OCI-LY7 (cell line): ENCODE results near the gene HOXB8. TPM values are rescaled to one million over a fixed set of nuclear protein-coding genes. Genes with fewer than 3 reads are reported as not detected.

Experiments
- BruUV-seq: library from RNA; stranded (reverse); fragments of 400-500 nt; replicated peaks from 2 replicates; lab custom pipeline; 2021; lab: Mats Ljungman, UMichigan
- CTCF ChIA-PET: fragments of 300-600 bp; sonication (Branson Sonifier 250); formaldehyde crosslinking; loops from one replicate; lab custom pipeline; 2022; ENCODE audit warnings: antibody characterized with exemption; ENCODE audit not compliant: unreplicated experiment; lab: Charles Lee
- POLR2A ChIA-PET: fragments of 300-600 bp; sonication (Branson Sonifier 250); formaldehyde crosslinking; loops from one replicate; lab custom pipeline; 2022; ENCODE audit warnings: antibody characterized with exemption; lab: Charles Lee
- DNase-seq: peaks from one replicate; pipeline ENCODE4 v3.0.0-alpha.2; 2015; ENCODE audit warnings: low spot score
- H2AFZ ChIP-seq: fragments of 200-600 bp; sonication (generic), shearing (Covaris generic); 2 replicates; pipeline ENCODE4 v1.6.1; 2014; ENCODE audit warnings: mild to moderate bottlenecking, antibody characterized with exemption, low read length, moderate library complexity
- H3K27ac ChIP-seq: fragments of 200-600 bp; sonication (generic); 2 replicates; pipeline ENCODE4 v1.5.1; 2014; ENCODE audit warnings: mixed run types, low read depth, mild to moderate bottlenecking, moderate library complexity, low read length, inconsistent platforms; ENCODE audit not compliant: poor library complexity, severe bottlenecking
- H3K36me3 ChIP-seq: fragments of 200-600 bp; sonication (generic); 2 replicates; pipeline ENCODE4 v1.6.1; 2014; ENCODE audit warnings: mild to moderate bottlenecking, antibody characterized with exemption, low read length, moderate library complexity, mixed read lengths; ENCODE audit not compliant: insufficient read depth
- H3K4me1 ChIP-seq: fragments of 200-600 bp; sonication (generic); 2 replicates; pipeline ENCODE4 v1.5.1; 2014; ENCODE audit warnings: mild to moderate bottlenecking, low read length; ENCODE audit not compliant: insufficient read depth, poor library complexity, severe bottlenecking
- H3K4me2 ChIP-seq: fragments of 200-600 bp; sonication (generic); 2 replicates; pipeline ENCODE4 v1.6.1; 2014; ENCODE audit warnings: mild to moderate bottlenecking, low read length
- H3K4me3 ChIP-seq: fragments of 200-600 bp; sonication (generic); 2 replicates; pipeline ENCODE4 v1.5.1; 2014; ENCODE audit warnings: mild to moderate bottlenecking, low read depth, low read length; ENCODE audit not compliant: poor library complexity, severe bottlenecking
- H3K79me2 ChIP-seq: fragments of 200-600 bp; sonication (generic); 2 replicates; pipeline ENCODE4 v1.6.1; 2016; ENCODE audit warnings: low read depth, mild to moderate bottlenecking, low read length, moderate library complexity, mixed read lengths; ENCODE audit not compliant: insufficient read depth
- H3K9me2 ChIP-seq: fragments of 200-600 bp; sonication (generic); 2 replicates; pipeline ENCODE4 v1.6.1; 2016; ENCODE audit warnings: mild to moderate bottlenecking, low read length, mixed read lengths; ENCODE audit not compliant: insufficient read depth
- H3K9me3 ChIP-seq: fragments of 200-600 bp; sonication (generic); 2 replicates; pipeline ENCODE4 v1.6.1; 2014; ENCODE audit warnings: mild to moderate bottlenecking, mixed run types, low read length, mixed read lengths
- H4K20me1 ChIP-seq: fragments of 200-600 bp; sonication (generic); 2 replicates; pipeline ENCODE4 v1.6.1; 2014; ENCODE audit warnings: mild to moderate bottlenecking, antibody characterized with exemption, low read length, moderate library complexity, mixed read lengths; ENCODE audit not compliant: insufficient read depth
- EZH2phosphoT487 ChIP-seq: fragments of 200-600 bp; sonication (generic); IDR thresholded peaks from 2 replicates; pipeline ENCODE4 v1.6.1; 2018; ENCODE audit warnings: low read depth, borderline replicate concordance, mild to moderate bottlenecking, mixed run types, antibody characterized with exemption, low read length, moderate library complexity, mixed read lengths
- intact Hi-C: fragments of 100-400 bp; cut with micrococcal nuclease; formaldehyde crosslinking; loops from one replicate; pipeline ENCODE4 v1.10.0; 2022; ENCODE audit not compliant: unreplicated experiment
- total RNA-seq, 2 experiments: library from RNA; depleted of rRNA in 1 of 2; stranded (reverse); fragments of >200 nt in 1 of 2; shearing (Covaris generic) in 1 of 2; gene quantifications; 2 replicates each; pipeline ENCODE4 v1.2.3, GENCODE V29; 2014 to 2022
- TF ChIP-seq, protein P1 (sequence below): fragments of 200-600 bp; sonication (generic); conservative IDR thresholded peaks from 2 replicates; pipeline ENCODE4 v1.5.1; 2014; ENCODE audit warnings: mild to moderate bottlenecking, antibody characterized with exemption, low read length, moderate library complexity, mixed read lengths

HOXB8 gene
- total RNA-seq, 2 experiments from 2014 or later, result not detected

DNA sequence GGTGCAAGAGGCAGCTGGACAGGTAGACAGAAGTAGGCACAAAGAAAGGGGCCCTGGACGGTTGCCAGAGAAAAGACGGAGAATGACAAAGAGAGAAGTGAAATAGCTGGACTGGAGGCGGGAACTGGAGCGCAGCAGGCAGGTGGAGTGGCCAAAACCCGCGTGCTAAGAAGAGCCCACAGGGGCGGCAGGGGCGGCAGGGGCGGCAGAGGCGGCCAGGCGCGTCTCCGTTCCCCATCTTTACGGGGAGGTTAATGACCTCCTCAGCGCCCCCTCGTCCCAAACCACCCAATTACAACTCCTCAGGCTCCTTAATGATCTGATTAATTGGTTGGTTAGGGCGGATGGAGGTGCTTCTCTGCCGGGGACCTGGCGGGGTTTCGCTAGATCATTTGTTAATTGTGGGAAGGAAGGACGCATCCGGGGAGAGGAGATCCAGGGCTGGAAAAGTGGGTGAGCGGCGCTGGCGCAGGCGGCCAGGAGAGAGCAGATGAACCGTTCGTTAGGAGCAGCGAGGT lies 26.5 kb upstream of the HOXB8 start:
- no peak for DNase-seq
- POLR2A ChIA-PET, result no interaction called here
- no peaks in the 10 kb centered on the region for H3K36me3 ChIP-seq

DNA sequence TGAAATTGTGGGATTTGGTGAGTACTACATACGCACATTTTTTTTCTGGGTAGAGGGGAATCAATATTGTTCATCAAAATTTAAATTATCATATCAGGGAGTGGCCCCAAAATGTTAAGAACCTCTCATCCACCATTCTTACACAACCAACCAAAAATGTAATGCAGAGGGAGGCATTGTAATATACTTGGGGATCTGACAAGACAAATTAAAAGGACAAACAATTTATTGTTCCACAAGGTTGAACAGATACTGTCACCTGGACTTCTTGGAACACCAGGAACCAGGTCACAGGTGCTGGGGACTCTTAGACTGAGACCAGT lies 25.7 kb upstream of the HOXB8 start:
- no peak overlapping the region for H2AFZ ChIP-seq
- no peaks in the 10 kb centered on the region for H4K20me1 ChIP-seq
- H3K4me2 ChIP-seq, result no peak overlapping the region
- no peak for DNase-seq
- no TSS peak for BruUV-seq
- H3K36me3 ChIP-seq, result no peaks in the 10 kb centered on the region
- H3K9me3 ChIP-seq, result no peaks in the 10 kb centered on the region
- TF ChIP-seq, protein P1, sequence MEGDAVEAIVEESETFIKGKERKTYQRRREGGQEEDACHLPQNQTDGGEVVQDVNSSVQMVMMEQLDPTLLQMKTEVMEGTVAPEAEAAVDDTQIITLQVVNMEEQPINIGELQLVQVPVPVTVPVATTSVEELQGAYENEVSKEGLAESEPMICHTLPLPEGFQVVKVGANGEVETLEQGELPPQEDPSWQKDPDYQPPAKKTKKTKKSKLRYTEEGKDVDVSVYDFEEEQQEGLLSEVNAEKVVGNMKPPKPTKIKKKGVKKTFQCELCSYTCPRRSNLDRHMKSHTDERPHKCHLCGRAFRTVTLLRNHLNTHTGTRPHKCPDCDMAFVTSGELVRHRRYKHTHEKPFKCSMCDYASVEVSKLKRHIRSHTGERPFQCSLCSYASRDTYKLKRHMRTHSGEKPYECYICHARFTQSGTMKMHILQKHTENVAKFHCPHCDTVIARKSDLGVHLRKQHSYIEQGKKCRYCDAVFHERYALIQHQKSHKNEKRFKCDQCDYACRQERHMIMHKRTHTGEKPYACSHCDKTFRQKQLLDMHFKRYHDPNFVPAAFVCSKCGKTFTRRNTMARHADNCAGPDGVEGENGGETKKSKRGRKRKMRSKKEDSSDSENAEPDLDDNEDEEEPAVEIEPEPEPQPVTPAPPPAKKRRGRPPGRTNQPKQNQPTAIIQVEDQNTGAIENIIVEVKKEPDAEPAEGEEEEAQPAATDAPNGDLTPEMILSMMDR, result no peak
- TF ChIP-seq EZH2phosphoT487, result no peak
- H3K4me3 ChIP-seq, result no peak overlapping the region
- no peak overlapping the region for H3K27ac ChIP-seq
- no peaks in the 10 kb centered on the region for H3K4me1 ChIP-seq
- intact Hi-C loops, result no loop called here
- POLR2A ChIA-PET, result no interaction called here
- CTCF ChIA-PET, result interaction anchor here (0.5 kb wide), 1 partner anchor 146 kb away, joined by 3 read pairs; no protein-coding TSS in a partner anchor
- no peaks in the 10 kb centered on the region for H3K79me2 ChIP-seq
- no peaks in the 10 kb centered on the region for H3K9me2 ChIP-seq

More for the DNA sequence above, 26.5 kb upstream of the HOXB8 start:
- Histone ChIP-seq H3K4me2 (no peak overlapping the region), H3K9me2 (no peaks in the 10 kb centered on the region), H3K4me1 (no peaks in the 10 kb centered on the region), H3K4me3 (no peak overlapping the region), H3K9me3 (no peaks in the 10 kb centered on the region), H3K79me2 (no peaks in the 10 kb centered on the region), H3K27ac (no peak overlapping the region), H2AFZ (no peak overlapping the region), H4K20me1 (no peaks in the 10 kb centered on the region)
- TF ChIP-seq, protein P1, result no peak
- TF ChIP-seq EZH2phosphoT487, result no peak
- intact Hi-C loops, result no loop called here
- BruUV-seq, result no TSS peak
- CTCF ChIA-PET, result no interaction called here

DNA sequence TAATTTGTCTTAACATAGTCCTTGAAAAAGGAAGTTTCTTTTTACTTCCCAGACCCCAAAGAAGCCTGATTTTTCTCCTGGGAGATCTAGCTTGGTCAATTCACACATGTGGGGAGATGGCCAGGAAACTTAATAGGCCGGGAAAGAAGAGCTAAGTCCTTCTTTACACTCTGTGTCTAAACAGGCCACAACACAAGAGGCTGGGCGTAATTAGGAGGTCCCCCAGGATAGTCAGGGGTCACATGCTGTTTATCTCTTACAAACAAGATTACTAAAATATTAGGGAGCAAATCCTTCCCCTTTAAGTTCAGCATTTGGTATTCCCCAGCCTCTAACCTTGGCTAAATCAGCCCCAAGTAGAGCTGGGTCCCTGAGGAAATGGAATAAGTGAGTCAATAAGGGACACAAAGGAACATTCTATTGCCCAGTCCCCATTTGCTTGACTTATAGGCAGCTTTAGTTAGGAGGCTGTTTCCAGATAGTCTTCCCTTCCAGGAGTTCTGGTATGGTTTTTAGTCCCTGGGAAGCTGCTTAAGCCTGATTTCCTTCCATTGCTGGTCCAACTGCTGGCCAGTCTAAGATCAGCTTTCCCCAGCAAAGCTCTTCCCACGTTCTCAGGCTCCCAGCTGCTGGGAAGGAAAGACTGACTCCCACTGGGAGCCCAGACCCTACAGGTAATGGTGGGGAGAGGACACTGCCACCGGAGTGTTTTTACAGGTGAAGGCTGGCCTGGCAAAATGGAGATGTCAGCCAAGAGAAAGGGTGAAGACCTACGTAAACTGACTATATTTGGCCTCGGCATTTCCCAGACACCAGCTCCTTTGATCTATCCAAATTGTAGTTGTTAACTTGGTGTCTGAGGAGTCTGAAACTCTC lies 25.1 kb upstream of the HOXB8 start:
- H3K4me3 ChIP-seq, result no peak overlapping the region
- intact Hi-C loops, result no loop called here
- H2AFZ ChIP-seq, result no peak overlapping the region
- ChIA-PET POLR2A (no interaction called here), CTCF (no interaction called here)
- no peak for TF ChIP-seq EZH2phosphoT487
- TF ChIP-seq, protein P1, result no peak
- H3K27ac ChIP-seq, result no peak overlapping the region
- DNase-seq, result no peak
- no peaks in the 10 kb centered on the region for H3K9me2 ChIP-seq
- H3K79me2 ChIP-seq, result no peaks in the 10 kb centered on the region
- H3K36me3 ChIP-seq, result no peaks in the 10 kb centered on the region
- no TSS peak for BruUV-seq
- no peaks in the 10 kb centered on the region for H3K9me3 ChIP-seq
- H4K20me1 ChIP-seq, result no peaks in the 10 kb centered on the region
- H3K4me2 ChIP-seq, result no peak overlapping the region
- H3K4me1 ChIP-seq, result no peaks in the 10 kb centered on the region
